Subcutaneous abdominal adipose tissue (tissue), 5 donors: Measurements from ENCODE around the gene ITIH4.

Source experiments
- H3K27ac ChIP-seq: one replicate; pipeline ENCODE4 v1.7.0; 2013; ENCODE audit warnings: low read depth, mild to moderate bottlenecking, inconsistent platforms, low read length, moderate library complexity
- H3K27me3 ChIP-seq, 5 donors: one replicate each; pipeline ENCODE4 v1.7.0; 2013; ENCODE audit warnings: low read length in 5 of 5, inconsistent platforms in 1 of 5; ENCODE audit not compliant: control insufficient read depth in 5 of 5, insufficient read depth in 4 of 5
- H3K36me3 ChIP-seq, 5 donors: one replicate each; pipeline ENCODE4 v1.7.0; 2013; ENCODE audit warnings: low read length in 5 of 5; ENCODE audit not compliant: control insufficient read depth in 5 of 5, insufficient read depth in 5 of 5
- H3K4me1 ChIP-seq, 5 donors: one replicate each; pipeline ENCODE4 v1.7.0; 2013; ENCODE audit warnings: low read length in 5 of 5, mild to moderate bottlenecking in 3 of 5, moderate library complexity in 1 of 5; ENCODE audit not compliant: control insufficient read depth in 5 of 5, insufficient read depth in 5 of 5
- H3K4me3 ChIP-seq, 5 donors: one replicate each; pipeline ENCODE4 v1.7.0; 2013; ENCODE audit warnings: low read length in 5 of 5, low read depth in 1 of 5
- H3K9ac ChIP-seq, 5 donors: one replicate each; pipeline ENCODE4 v1.7.0; 2013; ENCODE audit warnings: low read length in 5 of 5, mild to moderate bottlenecking in 4 of 5, moderate library complexity in 3 of 5
- H3K9me3 ChIP-seq, 5 donors: one replicate each; pipeline ENCODE4 v1.7.0; 2013; ENCODE audit warnings: low read length in 5 of 5; ENCODE audit not compliant: control insufficient read depth in 5 of 5
- donor health status: healthy.
- donor health status: healthy.
- donor health status: healthy.
- donor health status: healthy.
- donor health status: healthy.

The ITIH4 gene

DNA sequence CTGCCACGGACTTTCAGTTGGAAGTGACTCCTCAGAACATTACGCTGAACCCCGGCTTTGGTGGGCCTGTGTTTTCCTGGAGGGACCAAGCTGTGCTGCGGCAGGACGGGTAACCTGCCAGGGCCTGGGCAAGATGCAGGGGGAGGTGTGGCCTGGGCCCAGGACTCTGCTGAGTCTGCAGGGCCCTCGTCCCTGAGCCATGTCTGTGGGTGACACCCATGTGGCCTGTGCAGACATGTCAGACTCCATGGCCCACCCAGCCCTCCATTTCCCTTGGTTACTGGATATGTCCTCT lies 40.8 kb downstream of the ITIH4 start:
- Histone ChIP-seq H3K36me3 (no peaks in the 10 kb centered on the region), H3K4me1 (peaks cover 0 to 9% (median 6%) of the 10 kb centered on the region in 5 donors), H3K9me3 (no peaks in the 10 kb centered on the region), H3K4me3 (no peak overlapping the region), H3K27me3 (peaks cover 0 to 4% (median 2%) of the 10 kb centered on the region in 5 donors), H3K27ac (no peak overlapping the region), H3K9ac (no peak overlapping the region)

DNA sequence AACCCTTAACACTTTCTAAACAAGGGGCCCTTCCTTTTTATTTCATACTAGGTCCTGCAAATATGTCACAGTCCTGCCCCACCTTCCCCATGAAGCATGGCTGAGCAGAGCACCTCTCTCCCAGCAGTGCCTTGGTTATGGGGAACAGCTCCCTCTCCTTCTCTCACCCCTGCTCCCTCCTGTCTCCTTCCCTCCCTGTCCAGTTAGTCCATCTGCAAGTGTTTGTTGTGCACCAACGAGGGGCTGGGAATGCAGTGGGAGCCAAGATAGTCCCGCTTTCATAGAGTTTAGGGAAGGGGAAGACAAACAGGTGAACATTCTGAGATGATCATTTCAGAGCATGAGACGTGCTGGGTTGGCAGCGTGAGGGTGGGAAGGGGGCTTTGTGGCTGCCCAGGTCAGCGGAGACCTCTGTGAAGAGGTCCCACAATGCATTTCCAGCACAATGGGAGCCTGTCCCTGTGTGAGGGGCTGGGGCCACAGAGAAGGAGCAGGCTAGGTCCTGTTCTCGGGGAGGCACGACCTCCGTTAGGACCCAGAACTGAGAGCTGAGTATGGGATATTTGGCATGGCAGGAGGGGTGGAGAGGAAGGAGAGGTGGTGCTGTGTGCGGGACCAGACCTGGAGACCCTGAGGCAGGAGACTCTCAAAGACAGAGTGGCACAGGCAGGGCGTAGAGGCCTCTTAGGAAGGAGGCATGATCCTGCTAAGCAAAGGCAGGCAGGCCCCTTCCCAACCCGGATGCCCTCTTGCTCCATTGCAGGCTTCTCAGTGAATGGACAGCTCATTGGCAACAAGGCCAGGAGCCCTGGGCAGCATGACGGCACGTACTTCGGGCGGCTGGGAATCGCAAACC lies 41.4 kb downstream of the ITIH4 start:
- H3K36me3 ChIP-seq: no peaks in the 10 kb centered on the region
- no peaks in the 10 kb centered on the region for H3K9me3 ChIP-seq
- H3K4me3 ChIP-seq: no peak overlapping the region
- peaks cover 0 to 9% (median 6%) of the 10 kb centered on the region in 5 donors for H3K4me1 ChIP-seq
- no peak overlapping the region for H3K27ac ChIP-seq
- peaks cover 0 to 4% (median 2%) of the 10 kb centered on the region in 5 donors for H3K27me3 ChIP-seq
- no peak overlapping the region for H3K9ac ChIP-seq

DNA sequence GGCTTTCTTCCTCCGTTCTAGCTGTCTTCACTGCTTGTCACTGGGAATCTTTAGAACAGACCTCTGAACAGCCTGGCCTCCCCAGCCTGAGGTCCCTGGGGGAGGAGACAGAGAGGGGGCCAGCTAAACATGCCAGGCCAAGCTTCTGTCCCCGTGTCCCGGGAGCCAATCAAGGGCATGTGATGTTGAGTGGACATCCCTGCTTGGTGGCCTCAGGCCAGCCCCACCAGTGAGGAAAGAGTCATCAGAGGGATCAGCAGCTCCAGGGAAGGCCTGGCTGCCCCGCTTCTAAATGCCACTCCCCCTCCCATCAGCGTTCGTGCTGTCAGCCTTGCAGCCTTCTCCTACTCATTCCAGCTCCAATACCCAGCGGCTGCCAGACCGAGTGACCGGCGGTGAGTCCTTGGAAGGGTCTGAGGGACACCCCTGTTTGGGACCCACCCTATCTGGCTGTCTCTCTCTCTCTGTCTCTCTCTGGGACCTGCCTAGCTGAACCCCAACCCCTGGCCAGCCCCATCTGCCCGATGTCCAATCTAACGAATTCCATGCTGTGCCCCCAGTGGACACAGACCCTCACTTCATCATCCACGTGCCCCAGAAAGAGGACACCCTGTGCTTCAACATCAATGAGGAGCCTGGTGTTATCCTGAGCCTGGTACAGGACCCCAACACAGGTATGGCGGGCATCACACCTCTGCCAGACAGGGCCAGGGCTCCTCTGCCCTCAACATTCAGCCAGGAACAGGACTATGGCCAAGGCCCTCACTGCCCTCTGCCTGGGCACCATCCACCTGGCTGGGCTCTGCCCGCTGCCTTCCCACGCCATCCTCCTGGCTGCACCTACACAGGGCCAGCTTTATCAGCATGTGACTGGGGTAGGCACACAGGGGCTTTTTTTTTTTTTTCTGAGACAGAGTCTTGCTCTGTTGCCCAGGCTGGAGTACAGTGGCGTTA lies 42.5 kb downstream of the ITIH4 start:
- H3K4me3 ChIP-seq: no peak overlapping the region
- no peak overlapping the region for H3K9ac ChIP-seq
- peaks cover 0 to 7% (median 4%) of the 10 kb centered on the region in 5 donors for H3K27me3 ChIP-seq
- H3K27ac ChIP-seq: no peak overlapping the region
- no peaks in the 10 kb centered on the region for H3K9me3 ChIP-seq
- H3K4me1 ChIP-seq: peaks cover 0 to 9% (median 6%) of the 10 kb centered on the region in 5 donors
- H3K36me3 ChIP-seq: no peaks in the 10 kb centered on the region

DNA sequence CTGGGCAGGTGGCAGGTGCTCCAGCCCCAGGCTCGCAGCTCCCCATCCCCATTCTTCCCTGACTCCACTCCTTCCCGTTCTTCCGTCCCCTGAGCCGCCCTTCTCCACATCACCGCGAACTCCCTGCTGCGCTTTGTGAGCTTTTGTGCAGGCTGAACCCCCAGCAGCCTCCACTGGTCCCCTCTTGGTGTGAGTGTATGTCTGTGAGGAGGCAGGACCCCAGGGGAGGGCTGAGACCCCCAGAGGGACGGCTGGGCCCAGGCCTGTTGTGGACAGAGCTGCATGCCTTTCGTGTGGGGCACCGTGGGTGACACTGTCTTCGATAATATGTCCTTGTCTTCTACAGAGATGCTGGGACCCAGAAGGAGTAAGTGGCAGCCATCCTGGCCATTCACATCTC lies 43.2 kb downstream of the ITIH4 start:
- Histone ChIP-seq H3K27ac (no peak overlapping the region), H3K4me3 (no peak overlapping the region), H3K9ac (no peak overlapping the region), H3K27me3 (peaks cover 0 to 10% (median 8%) of the 10 kb centered on the region in 5 donors), H3K9me3 (no peaks in the 10 kb centered on the region), H3K36me3 (no peaks in the 10 kb centered on the region), H3K4me1 (peaks cover 0 to 9% (median 6%) of the 10 kb centered on the region in 5 donors)

DNA sequence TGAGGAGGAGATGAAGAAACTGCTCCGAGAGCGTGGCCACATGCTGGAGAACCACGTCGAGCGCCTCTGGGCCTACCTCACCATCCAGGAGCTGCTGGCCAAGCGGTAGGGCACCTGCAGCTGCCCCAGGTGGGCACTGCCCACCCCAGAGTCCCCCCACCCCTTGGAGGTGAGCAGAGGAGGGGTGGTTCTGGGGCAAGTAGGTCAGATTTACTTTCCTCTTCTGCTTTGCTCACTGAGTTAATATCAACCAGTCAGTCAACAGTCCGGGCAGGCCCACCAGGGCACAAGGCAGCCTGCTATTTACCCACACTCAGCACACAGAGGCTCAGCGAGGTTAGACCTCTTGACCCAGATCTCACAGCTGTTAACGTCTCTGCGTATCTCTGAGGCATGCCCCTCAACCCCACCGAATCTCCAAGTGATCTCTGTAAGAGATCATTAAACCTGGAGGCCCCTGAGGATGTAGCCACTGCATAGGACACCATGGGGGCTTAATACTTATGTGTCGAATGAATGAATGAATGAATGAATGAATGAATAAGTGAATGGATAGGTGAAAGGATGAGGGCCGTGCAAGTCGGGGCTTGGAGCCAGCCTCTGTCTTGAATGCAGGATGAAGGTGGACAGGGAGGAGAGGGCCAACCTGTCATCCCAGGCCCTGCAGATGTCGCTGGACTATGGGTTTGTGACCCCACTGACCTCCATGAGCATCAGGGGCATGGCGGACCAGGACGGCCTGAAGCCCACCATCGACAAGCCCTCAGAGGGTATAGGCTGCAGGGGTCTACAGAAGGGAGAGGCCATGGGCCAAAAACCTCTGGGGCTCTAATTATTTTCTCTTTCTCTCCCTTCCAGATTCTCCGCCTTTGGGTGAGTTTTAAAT lies 43.9 kb downstream of the ITIH4 start:
- Histone ChIP-seq H3K27me3 (peaks cover 0 to 13% (median 9%) of the 10 kb centered on the region in 5 donors), H3K4me1 (peaks cover 0 to 9% (median 6%) of the 10 kb centered on the region in 5 donors), H3K4me3 (no peak overlapping the region), H3K36me3 (no peaks in the 10 kb centered on the region), H3K9me3 (no peaks in the 10 kb centered on the region), H3K27ac (no peak overlapping the region), H3K9ac (no peak overlapping the region)

DNA sequence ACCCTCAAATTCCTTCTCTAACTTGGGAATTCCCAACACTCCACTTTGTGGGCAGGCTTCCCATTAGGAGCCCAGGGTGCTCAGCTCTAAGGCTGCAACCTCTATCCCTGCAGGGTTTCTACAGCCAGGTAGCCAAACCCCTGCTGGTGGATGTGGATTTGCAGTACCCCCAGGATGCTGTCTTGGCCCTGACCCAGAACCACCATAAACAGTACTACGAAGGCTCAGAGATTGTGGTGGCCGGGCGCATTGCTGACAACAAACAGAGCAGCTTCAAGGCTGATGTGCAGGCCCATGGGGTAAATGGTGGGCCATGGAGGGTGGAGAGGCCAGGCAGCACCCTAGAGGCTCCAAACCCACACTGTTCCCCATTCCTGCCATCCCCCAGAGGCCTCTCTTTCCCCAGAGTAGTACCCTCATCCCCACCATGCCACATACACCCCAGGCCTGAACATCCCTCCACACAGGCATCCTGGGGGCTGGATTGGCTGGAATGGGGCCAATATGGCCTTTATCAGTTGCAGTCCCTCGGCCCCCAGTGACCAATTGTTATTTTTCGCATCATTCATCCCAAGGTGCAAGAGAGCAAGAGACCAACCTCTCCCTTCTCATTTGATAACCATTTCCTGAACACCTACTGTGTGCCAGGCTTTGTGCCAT lies 45.4 kb downstream of the ITIH4 start:
- no peak overlapping the region for H3K9ac ChIP-seq
- peaks cover 0 to 13% (median 5%) of the 10 kb centered on the region in 5 donors for H3K27me3 ChIP-seq
- peaks cover 0 to 9% (median 6%) of the 10 kb centered on the region in 5 donors for H3K4me1 ChIP-seq
- no peak overlapping the region for H3K27ac ChIP-seq
- no peak overlapping the region for H3K4me3 ChIP-seq
- no peaks in the 10 kb centered on the region for H3K36me3 ChIP-seq
- no peaks in the 10 kb centered on the region for H3K9me3 ChIP-seq

DNA sequence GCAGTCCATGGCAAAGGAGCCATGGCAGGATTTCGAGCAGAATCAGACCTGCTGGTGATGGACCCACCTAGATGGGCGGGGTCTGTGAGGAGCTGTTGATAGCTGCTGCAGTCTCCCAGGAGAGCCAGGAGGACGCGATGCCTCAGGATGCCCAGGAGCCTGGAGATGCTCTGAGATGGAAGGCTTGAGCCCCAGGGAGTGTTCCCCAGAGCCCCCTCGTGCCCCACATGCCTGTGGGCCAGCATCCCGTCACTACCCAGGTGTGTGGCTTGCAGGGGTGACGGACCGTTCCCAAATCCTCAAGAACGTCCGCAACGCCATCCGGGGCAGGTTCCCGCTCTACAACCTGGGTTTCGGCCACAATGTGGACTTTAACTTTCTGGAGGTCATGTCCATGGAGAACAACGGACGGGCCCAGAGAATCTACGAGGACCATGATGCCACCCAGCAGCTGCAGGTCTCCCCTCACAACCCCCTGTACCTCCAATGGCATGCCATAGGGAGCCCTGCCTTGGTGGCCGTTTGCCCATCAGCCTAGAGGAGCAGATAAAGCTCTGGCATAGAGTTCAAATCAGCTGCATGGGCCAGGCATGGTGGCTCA lies 46.4 kb downstream of the ITIH4 start:
- H3K9me3 ChIP-seq: no peaks in the 10 kb centered on the region
- H3K36me3 ChIP-seq: no peaks in the 10 kb centered on the region
- H3K9ac ChIP-seq: no peak overlapping the region
- H3K27ac ChIP-seq: no peak overlapping the region
- H3K4me1 ChIP-seq: peaks cover 0 to 14% (median 6%) of the 10 kb centered on the region in 5 donors
- no peak overlapping the region for H3K4me3 ChIP-seq
- peaks cover 0 to 13% (median 5%) of the 10 kb centered on the region in 5 donors for H3K27me3 ChIP-seq

DNA sequence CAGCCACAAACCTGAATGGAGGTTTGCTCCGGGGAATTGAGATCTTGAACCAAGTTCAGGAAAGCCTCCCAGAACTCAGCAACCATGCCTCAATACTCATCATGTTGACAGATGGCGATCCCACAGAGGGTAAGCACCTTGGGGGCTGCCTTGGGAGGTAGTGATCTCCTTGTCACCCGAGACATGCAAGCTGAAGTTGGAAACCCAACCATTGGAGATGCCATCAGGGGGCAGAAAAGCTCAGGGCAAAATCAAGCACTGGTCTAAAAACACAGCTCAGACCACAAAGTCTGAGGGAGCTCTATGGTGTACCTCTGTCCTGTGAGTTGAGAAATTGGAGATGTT lies 47.3 kb downstream of the ITIH4 start:
- H3K27ac ChIP-seq: no peak overlapping the region
- H3K36me3 ChIP-seq: no peaks in the 10 kb centered on the region
- peaks cover 0 to 13% (median 5%) of the 10 kb centered on the region in 5 donors for H3K27me3 ChIP-seq
- no peak overlapping the region for H3K9ac ChIP-seq
- peaks cover 0 to 15% (median 6%) of the 10 kb centered on the region in 5 donors for H3K4me1 ChIP-seq
- H3K4me3 ChIP-seq: no peak overlapping the region
- no peaks in the 10 kb centered on the region for H3K9me3 ChIP-seq
